Muscle of arm (tissue), 14 donors: ENCODE data around the gene RCC2. TPM values are rescaled to one million over a fixed set of nuclear protein-coding genes. Genes with fewer than 3 reads are reported as not detected.
A peak's percentile ranks its signal among the peaks of the same experiment; 100 is the strongest.
"Not testable (repeated sequence)": the region's sequence is repeated elsewhere in the genome, so short reads cannot be mapped to it uniquely, and the experiment has no call there.

Experiments used
- DNase-seq: peaks from one replicate; pipeline ENCODE4 v3.0.0-alpha.2; 2013
- long read RNA-seq, 11 donors: transcript quantifications; one replicate each; lab custom pipeline, GENCODE V29; 2026
- polyA plus RNA-seq, 12 donors: library from polyadenylated mRNA; unstranded; fragments of 120-200 nt; gene quantifications; one replicate each; pipeline ENCODE4 v1.2.1, GENCODE V29; 2013; ENCODE audit not compliant: insufficient read length in 12 of 12

Gene RCC2
- polyA plus RNA-seq: 10 to 100 TPM in 11 of 12 donors, not detected in 1; 26.9 to 64.3 (median 37.0) TPM
- long read RNA-seq, donor 1, full-length matches to known transcripts: 8 of 14 reads
- long read RNA-seq, donor 1, partial matches to known transcripts: 6 of 14 reads
- long read RNA-seq, donor 1, other reads (novel, unspliced or antisense): 0 of 14 reads
- long read RNA-seq, donor 2, full-length matches to known transcripts: 9 of 9 reads
- long read RNA-seq, donor 2, partial matches to known transcripts: 0 of 9 reads
- long read RNA-seq, donor 2, other reads (novel, unspliced or antisense): 0 of 9 reads
- long read RNA-seq, donor 3, full-length matches to known transcripts: 12 of 12 reads
- long read RNA-seq, donor 3, partial matches to known transcripts: 0 of 12 reads
- long read RNA-seq, donor 3, other reads (novel, unspliced or antisense): 0 of 12 reads
- long read RNA-seq, donor 4, full-length matches to known transcripts: 2 of 2 reads
- long read RNA-seq, donor 4, partial matches to known transcripts: 0 of 2 reads
- long read RNA-seq, donor 4, other reads (novel, unspliced or antisense): 0 of 2 reads
- long read RNA-seq, donor 5, full-length matches to known transcripts: 7 of 7 reads
- long read RNA-seq, donor 5, partial matches to known transcripts: 0 of 7 reads
- long read RNA-seq, donor 5, other reads (novel, unspliced or antisense): 0 of 7 reads
- long read RNA-seq, donor 6, full-length matches to known transcripts: 4 of 4 reads
- long read RNA-seq, donor 6, partial matches to known transcripts: 0 of 4 reads
- long read RNA-seq, donor 6, other reads (novel, unspliced or antisense): 0 of 4 reads
- long read RNA-seq, donor 7, full-length matches to known transcripts: 3 of 3 reads
- long read RNA-seq, donor 7, partial matches to known transcripts: 0 of 3 reads
- long read RNA-seq, donor 7, other reads (novel, unspliced or antisense): 0 of 3 reads
- long read RNA-seq, donor 8, full-length matches to known transcripts: 5 of 5 reads
- long read RNA-seq, donor 8, partial matches to known transcripts: 0 of 5 reads
- long read RNA-seq, donor 8, other reads (novel, unspliced or antisense): 0 of 5 reads
- long read RNA-seq, donor 9, full-length matches to known transcripts: 3 of 3 reads
- long read RNA-seq, donor 9, partial matches to known transcripts: 0 of 3 reads
- long read RNA-seq, donor 9, other reads (novel, unspliced or antisense): 0 of 3 reads
- long read RNA-seq, donor 10, full-length matches to known transcripts: 5 of 5 reads
- long read RNA-seq, donor 10, partial matches to known transcripts: 0 of 5 reads
- long read RNA-seq, donor 10, other reads (novel, unspliced or antisense): 0 of 5 reads
- long read RNA-seq, donor 11, full-length matches to known transcripts: 5 of 5 reads
- long read RNA-seq, donor 11, partial matches to known transcripts: 0 of 5 reads
- long read RNA-seq, donor 11, other reads (novel, unspliced or antisense): 0 of 5 reads

- DNase-seq: peak; percentile 57
Measured at GRCh38 chr1:17439250-17440073, at the start of gene RCC2. Gene RCC2 (minus strand): TSS chr1:17439677. CDS start chr1:17438514, 1,163 bp downstream.

- no peak for DNase-seq
Measured at GRCh38 chr1:17486242-17486641, 46.8 kb upstream of the RCC2 start.

- DNase-seq: no peak
Measured at GRCh38 chr1:17485281-17485680, 45.8 kb upstream of the RCC2 start.

GRCh38 chr1:17481981-17482380 lies 42.5 kb upstream of the RCC2 start:
- not testable (repeated sequence) for DNase-seq

- no peak for DNase-seq
Measured at GRCh38 chr1:17480846-17481245, 41.4 kb upstream of the RCC2 start.

GRCh38 chr1:17475752-17476151 lies 36.3 kb upstream of the RCC2 start:
- DNase-seq: no peak

- not testable (repeated sequence) for DNase-seq
Measured at GRCh38 chr1:17474836-17475555, 35.5 kb upstream of the RCC2 start.

- no peak for DNase-seq
Measured at GRCh38 chr1:17472814-17473213, 33.3 kb upstream of the RCC2 start.

- no peak for DNase-seq
Measured at GRCh38 chr1:17471393-17471792, 31.9 kb upstream of the RCC2 start.

GRCh38 chr1:17470021-17470799 lies 30.7 kb upstream of the RCC2 start:
- no peak for DNase-seq

GRCh38 chr1:17468357-17469265 lies 29.1 kb upstream of the RCC2 start:
- not testable (repeated sequence) for DNase-seq

- no peak for DNase-seq
Measured at GRCh38 chr1:17466359-17466758, 26.9 kb upstream of the RCC2 start.

- no peak for DNase-seq
Measured at GRCh38 chr1:17465228-17465627, 25.8 kb upstream of the RCC2 start.

- no peak for DNase-seq
Measured at GRCh38 chr1:17463991-17464390, 24.5 kb upstream of the RCC2 start.

GRCh38 chr1:17462669-17463068 lies 23.2 kb upstream of the RCC2 start:
- DNase-seq: no peak

GRCh38 chr1:17460219-17460618 lies 20.7 kb upstream of the RCC2 start:
- DNase-seq: no peak

GRCh38 chr1:17458794-17459193 lies 19.3 kb upstream of the RCC2 start:
- DNase-seq: no peak

- DNase-seq: no peak
Measured at GRCh38 chr1:17452686-17453085, 13.2 kb upstream of the RCC2 start.
